ENCODE measurements around the gene JAG1.

GRCh38 chr20:10641467-10641866 lies 32.3 kb downstream of the JAG1 start:
- TF ChIP-seq CTCF (optimal IDR thresholded peaks at IDR 0.05 in 1 of 3, IDR thresholded peaks at IDR 0.05 in 1 of 3, conservative IDR thresholded peaks at IDR 0.05 in 1 of 3; ENCODE audit: extremely low read depth in 1 of 3, insufficient read depth in 2 of 3, low read length in 3 of 3) (no peak), EZH2 (IDR thresholded peaks at IDR 0.05; ENCODE audit: low read length) (no peak)
